HepG2 (cell line): ENCODE measurements around the gene C2orf42. TPM values are rescaled to one million over a fixed set of nuclear protein-coding genes. Genes with fewer than 3 reads are reported as not detected.

Source experiments
- BCL6 ChIP-seq: IDR thresholded peaks from 2 replicates; pipeline ENCODE4 v1.6.1; 2016; ENCODE audit warnings: missing genetic modification reagents, missing compliant biosample characterization
- CHCHD3 ChIP-seq: sonication (generic); formaldehyde crosslinking; IDR thresholded peaks from 2 replicates; pipeline ENCODE4 v1.8.0; 2022; ENCODE audit warnings: mild to moderate bottlenecking, missing genetic modification reagents, moderate library complexity
- DMAP1 ChIP-seq: IDR thresholded peaks from 2 replicates; pipeline ENCODE4 v1.6.1; 2016
- ETV5 ChIP-seq: IDR thresholded peaks from 2 replicates; pipeline ENCODE4 v1.6.1; 2018; ENCODE audit warnings: missing biosample characterization, missing genetic modification reagents, inconsistent platforms, borderline replicate concordance
- FOXA3 ChIP-seq: IDR thresholded peaks from 2 replicates; pipeline ENCODE4 v1.6.1; 2016; ENCODE audit warnings: missing genetic modification reagents, missing compliant biosample characterization
- HMGA1 ChIP-seq: sonication (generic); formaldehyde crosslinking; conservative IDR thresholded peaks from 2 replicates; pipeline ENCODE4 v1.4.0; 2020; ENCODE audit warnings: missing genetic modification reagents
- NRL ChIP-seq: sonication (generic); formaldehyde crosslinking; IDR thresholded peaks from 2 replicates; pipeline ENCODE4 v1.5.0; 2020; ENCODE audit warnings: missing genetic modification reagents, mild to moderate bottlenecking, moderate library complexity, borderline replicate concordance
- ZBTB3 ChIP-seq: sonication (generic); formaldehyde crosslinking; IDR thresholded peaks from 2 replicates; pipeline ENCODE4 v1.4.0; 2020; ENCODE audit warnings: low read depth, mild to moderate bottlenecking, moderate library complexity, missing genetic modification reagents, borderline replicate concordance
- ZKSCAN8 ChIP-seq: IDR thresholded peaks from 2 replicates; pipeline ENCODE4 v1.6.1; 2016; ENCODE audit warnings: borderline replicate concordance, missing genetic modification reagents, missing compliant biosample characterization
- ZNF17 ChIP-seq: sonication (generic); formaldehyde crosslinking; IDR thresholded peaks from 2 replicates; pipeline ENCODE4 v1.5.0; 2020; ENCODE audit warnings: mild to moderate bottlenecking, missing genetic modification reagents
- ZNF543 ChIP-seq: sonication (generic); formaldehyde crosslinking; IDR thresholded peaks from 2 replicates; pipeline ENCODE4 v1.4.0; 2020; ENCODE audit warnings: mild to moderate bottlenecking, missing genetic modification reagents
- ZNF720 ChIP-seq: sonication (generic); formaldehyde crosslinking; IDR thresholded peaks from 2 replicates; pipeline ENCODE4 v1.4.0; 2020; ENCODE audit warnings: missing genetic modification reagents
- ZNF792 ChIP-seq: IDR thresholded peaks from 2 replicates; pipeline ENCODE4 v1.6.1; 2016
- ZNF841 ChIP-seq: sonication (generic); formaldehyde crosslinking; IDR thresholded peaks from 2 replicates; pipeline ENCODE4 v1.8.1; 2023; ENCODE audit warnings: missing genetic modification reagents, borderline replicate concordance
- ZNF878 ChIP-seq: sonication (generic); formaldehyde crosslinking; IDR thresholded peaks from 2 replicates; pipeline ENCODE4 v1.8.1; 2023; ENCODE audit warnings: mild to moderate bottlenecking, missing genetic modification reagents, moderate library complexity
- ZSCAN9 ChIP-seq: IDR thresholded peaks from 2 replicates; pipeline ENCODE4 v1.6.1; 2016; ENCODE audit warnings: borderline replicate concordance
- polyA plus RNA-seq, 8 experiments: library from polyadenylated mRNA; depleted of rRNA in 3 of 8; stranded (reverse) in 7 of 8; unstranded in 1 of 8; fragments of >200 nt; fragmentation: Illumina TruSeq in 4 of 8; extraction: Trizol in 4 of 8; gene quantifications; 2 replicates each; pipeline versions ENCODE4 v1.2.1 to v1.2.3, GENCODE V29; 2011 to 2016; ENCODE audit warnings: low read depth in 4 of 8, missing spikeins in 1 of 8, mixed read lengths in 1 of 8; ENCODE audit not compliant: insufficient read depth in 1 of 8
- total RNA-seq, 5 experiments: library from RNA; depleted of rRNA; stranded (reverse); fragments of >200 nt; fragmentation: Illumina TruSeq; extraction: Trizol; gene quantifications; 2 replicates each; pipeline ENCODE4 v1.2.3, GENCODE V29; 2016; ENCODE audit warnings: low read depth in 1 of 5
- TF ChIP-seq, protein P1 (sequence below): sonication (generic); formaldehyde crosslinking; IDR thresholded peaks from 2 replicates; pipeline ENCODE4 v1.4.0; 2020; ENCODE audit warnings: mild to moderate bottlenecking, missing genetic modification reagents
- TF ChIP-seq, protein P2 (sequence below): sonication (generic); formaldehyde crosslinking; IDR thresholded peaks from 2 replicates; pipeline ENCODE4 v1.5.0; 2020; ENCODE audit warnings: mild to moderate bottlenecking, low read depth, missing genetic modification reagents, borderline replicate concordance
- TF ChIP-seq, protein P3 (sequence below): sonication (generic); formaldehyde crosslinking; IDR thresholded peaks from 2 replicates; pipeline ENCODE4 v1.4.0; 2020; ENCODE audit warnings: missing genetic modification reagents

Gene C2orf42
- total and polyA plus RNA-seq, 2 of the 13 experiments (the other 11 are each of a cell fraction or from before 2014, with no cell fraction given) = 9.3 to 9.9 TPM

DNA sequence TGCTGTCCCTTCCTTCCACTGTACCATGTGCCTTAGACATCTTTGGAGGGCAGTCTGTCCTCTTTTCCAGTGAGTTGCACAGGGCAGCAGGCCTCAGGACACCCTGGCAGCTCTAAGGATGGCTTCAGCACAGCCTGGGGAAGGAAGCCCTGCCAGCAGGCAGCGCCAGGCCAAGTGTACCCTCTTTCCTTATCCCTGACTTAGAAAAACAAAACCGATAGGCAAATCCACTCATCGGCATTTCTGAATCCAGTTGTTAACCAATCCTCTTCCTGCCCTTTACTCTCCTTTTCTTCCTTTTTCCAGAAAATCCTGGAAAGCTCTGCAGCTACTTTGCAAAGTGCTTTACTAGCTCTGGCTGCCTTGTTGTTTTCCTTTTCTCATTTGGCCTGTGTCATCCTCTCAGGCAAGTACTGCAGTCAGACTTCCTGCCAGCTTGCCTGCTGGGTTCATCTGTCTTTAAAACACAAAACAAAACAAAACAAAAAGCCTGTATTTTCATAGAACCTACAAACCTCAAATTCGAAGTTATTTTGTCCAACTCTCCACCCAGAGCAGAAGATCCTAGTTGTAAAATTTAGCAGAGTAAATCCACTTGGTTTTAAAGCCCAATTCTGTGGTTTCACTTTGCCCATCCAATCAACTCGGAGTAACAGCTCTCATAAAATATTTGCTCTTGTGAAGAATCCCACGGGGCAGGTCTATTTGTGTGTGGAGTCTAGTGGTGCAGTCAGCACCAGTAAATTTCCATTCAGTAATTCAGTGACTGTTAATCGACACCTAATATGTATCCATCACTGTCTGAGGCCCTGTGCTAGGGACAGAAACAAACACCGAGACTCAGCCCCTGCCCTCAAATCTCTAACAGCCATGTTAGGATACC, 58.3 kb downstream of the C2orf42 start (continued):
- TF ChIP-seq ZNF543 (CRISPR knock-in tag) (0 out of 2 replicates have a peak, but pooled peaks have one; percentile 47), ZNF720 (CRISPR knock-in tag) (no peak), ZKSCAN8 (peak; percentile 40; the same call in 1 of the 2 replicates), ZSCAN9 (CRISPR knock-in tag) (no peak), ZNF841 (CRISPR knock-in tag) (no peak), HMGA1 (no peak), BCL6 (CRISPR knock-in tag) (peak; percentile 79), ETV5 (CRISPR knock-in tag) (peak; percentile 53; the same call in 1 of the 2 replicates), DMAP1 (peak; percentile 67), ZNF878 (CRISPR knock-in tag) (no peak; the same call in 1 of the 2 replicates), ZNF792 (CRISPR knock-in tag) (no peak), NRL (CRISPR knock-in tag) (no peak), ZBTB3 (CRISPR knock-in tag) (peak; percentile 65; the same call in 1 of the 2 replicates), CHCHD3 (CRISPR knock-in tag) (no peak), ZNF17 (CRISPR knock-in tag) (no peak), FOXA3 (no peak)
- TF ChIP-seq, protein P1, sequence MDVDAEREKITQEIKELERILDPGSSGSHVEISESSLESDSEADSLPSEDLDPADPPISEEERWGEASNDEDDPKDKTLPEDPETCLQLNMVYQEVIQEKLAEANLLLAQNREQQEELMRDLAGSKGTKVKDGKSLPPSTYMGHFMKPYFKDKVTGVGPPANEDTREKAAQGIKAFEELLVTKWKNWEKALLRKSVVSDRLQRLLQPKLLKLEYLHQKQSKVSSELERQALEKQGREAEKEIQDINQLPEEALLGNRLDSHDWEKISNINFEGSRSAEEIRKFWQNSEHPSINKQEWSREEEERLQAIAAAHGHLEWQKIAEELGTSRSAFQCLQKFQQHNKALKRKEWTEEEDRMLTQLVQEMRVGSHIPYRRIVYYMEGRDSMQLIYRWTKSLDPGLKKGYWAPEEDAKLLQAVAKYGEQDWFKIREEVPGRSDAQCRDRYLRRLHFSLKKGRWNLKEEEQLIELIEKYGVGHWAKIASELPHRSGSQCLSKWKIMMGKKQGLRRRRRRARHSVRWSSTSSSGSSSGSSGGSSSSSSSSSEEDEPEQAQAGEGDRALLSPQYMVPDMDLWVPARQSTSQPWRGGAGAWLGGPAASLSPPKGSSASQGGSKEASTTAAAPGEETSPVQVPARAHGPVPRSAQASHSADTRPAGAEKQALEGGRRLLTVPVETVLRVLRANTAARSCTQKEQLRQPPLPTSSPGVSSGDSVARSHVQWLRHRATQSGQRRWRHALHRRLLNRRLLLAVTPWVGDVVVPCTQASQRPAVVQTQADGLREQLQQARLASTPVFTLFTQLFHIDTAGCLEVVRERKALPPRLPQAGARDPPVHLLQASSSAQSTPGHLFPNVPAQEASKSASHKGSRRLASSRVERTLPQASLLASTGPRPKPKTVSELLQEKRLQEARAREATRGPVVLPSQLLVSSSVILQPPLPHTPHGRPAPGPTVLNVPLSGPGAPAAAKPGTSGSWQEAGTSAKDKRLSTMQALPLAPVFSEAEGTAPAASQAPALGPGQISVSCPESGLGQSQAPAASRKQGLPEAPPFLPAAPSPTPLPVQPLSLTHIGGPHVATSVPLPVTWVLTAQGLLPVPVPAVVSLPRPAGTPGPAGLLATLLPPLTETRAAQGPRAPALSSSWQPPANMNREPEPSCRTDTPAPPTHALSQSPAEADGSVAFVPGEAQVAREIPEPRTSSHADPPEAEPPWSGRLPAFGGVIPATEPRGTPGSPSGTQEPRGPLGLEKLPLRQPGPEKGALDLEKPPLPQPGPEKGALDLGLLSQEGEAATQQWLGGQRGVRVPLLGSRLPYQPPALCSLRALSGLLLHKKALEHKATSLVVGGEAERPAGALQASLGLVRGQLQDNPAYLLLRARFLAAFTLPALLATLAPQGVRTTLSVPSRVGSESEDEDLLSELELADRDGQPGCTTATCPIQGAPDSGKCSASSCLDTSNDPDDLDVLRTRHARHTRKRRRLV (CRISPR knock-in tag) = 0 out of 2 replicates have a peak, but pooled peaks have one; percentile 35
- TF ChIP-seq, protein P2, sequence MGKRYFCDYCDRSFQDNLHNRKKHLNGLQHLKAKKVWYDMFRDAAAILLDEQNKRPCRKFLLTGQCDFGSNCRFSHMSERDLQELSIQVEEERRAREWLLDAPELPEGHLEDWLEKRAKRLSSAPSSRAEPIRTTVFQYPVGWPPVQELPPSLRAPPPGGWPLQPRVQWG (CRISPR knock-in tag) = no peak
- TF ChIP-seq, protein P3, sequence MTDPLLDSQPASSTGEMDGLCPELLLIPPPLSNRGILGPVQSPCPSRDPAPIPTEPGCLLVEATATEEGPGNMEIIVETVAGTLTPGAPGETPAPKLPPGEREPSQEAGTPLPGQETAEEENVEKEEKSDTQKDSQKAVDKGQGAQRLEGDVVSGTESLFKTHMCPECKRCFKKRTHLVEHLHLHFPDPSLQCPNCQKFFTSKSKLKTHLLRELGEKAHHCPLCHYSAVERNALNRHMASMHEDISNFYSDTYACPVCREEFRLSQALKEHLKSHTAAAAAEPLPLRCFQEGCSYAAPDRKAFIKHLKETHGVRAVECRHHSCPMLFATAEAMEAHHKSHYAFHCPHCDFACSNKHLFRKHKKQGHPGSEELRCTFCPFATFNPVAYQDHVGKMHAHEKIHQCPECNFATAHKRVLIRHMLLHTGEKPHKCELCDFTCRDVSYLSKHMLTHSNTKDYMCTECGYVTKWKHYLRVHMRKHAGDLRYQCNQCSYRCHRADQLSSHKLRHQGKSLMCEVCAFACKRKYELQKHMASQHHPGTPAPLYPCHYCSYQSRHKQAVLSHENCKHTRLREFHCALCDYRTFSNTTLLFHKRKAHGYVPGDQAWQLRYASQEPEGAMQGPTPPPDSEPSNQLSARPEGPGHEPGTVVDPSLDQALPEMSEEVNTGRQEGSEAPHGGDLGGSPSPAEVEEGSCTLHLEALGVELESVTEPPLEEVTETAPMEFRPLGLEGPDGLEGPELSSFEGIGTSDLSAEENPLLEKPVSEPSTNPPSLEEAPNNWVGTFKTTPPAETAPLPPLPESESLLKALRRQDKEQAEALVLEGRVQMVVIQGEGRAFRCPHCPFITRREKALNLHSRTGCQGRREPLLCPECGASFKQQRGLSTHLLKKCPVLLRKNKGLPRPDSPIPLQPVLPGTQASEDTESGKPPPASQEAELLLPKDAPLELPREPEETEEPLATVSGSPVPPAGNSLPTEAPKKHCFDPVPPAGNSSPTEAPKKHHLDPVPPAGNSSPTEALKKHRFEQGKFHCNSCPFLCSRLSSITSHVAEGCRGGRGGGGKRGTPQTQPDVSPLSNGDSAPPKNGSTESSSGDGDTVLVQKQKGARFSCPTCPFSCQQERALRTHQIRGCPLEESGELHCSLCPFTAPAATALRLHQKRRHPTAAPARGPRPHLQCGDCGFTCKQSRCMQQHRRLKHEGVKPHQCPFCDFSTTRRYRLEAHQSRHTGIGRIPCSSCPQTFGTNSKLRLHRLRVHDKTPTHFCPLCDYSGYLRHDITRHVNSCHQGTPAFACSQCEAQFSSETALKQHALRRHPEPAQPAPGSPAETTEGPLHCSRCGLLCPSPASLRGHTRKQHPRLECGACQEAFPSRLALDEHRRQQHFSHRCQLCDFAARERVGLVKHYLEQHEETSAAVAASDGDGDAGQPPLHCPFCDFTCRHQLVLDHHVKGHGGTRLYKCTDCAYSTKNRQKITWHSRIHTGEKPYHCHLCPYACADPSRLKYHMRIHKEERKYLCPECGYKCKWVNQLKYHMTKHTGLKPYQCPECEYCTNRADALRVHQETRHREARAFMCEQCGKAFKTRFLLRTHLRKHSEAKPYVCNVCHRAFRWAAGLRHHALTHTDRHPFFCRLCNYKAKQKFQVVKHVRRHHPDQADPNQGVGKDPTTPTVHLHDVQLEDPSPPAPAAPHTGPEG (CRISPR knock-in tag) = no peak; the same call in 1 of the 2 replicates
